ENCODE results near the gene ARHGEF19. TPM values are rescaled to one million over a fixed set of nuclear protein-coding genes. Genes with fewer than 3 reads are reported as not detected.
"Not testable (repeated sequence)": the region's sequence is repeated elsewhere in the genome, so short reads cannot be mapped to it uniquely, and the experiment has no call there.

ARHGEF19 gene
- polyA plus RNA-seq, 1 experiment, result 6.7 TPM

DNA sequence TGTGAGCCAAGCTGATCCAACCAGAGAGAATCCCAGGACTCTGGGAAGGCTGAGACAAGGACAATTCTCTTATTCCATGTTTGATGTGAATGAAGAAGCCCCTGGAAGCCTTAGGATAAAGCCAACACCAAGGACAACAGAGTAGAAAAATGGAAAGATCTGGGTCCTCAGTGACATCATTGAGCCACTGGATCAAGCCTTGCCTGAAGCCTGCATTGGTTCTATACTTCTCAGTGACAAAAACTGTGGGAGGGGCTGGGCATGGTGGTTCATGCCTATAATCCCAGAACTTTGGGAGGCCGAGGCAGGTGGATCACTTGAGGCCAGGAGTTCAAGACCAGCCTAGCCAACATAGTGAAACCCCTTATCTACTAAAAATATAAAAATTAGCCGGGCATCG is 15.6 kb downstream of the ARHGEF19 start:
- Histone ChIP-seq H3K4me3 (ENCODE audit: low read depth, low read length) (no peak overlapping the region), H3K9me3 (ENCODE audit: control insufficient read depth, insufficient read depth, low read length) (no peaks in the 10 kb centered on the region), H3K27me3 (ENCODE audit: control insufficient read depth, insufficient read depth, low read length) (no peaks in the 10 kb centered on the region), H3K27ac (ENCODE audit: low read depth, low read length) (no peak overlapping the region)
- DNase-seq (ENCODE audit: low read depth, low spot score), result no peak
- CTCF ChIA-PET, result interaction anchor here (1.0 kb wide), 1 partner anchor 118 kb away, joined by 4 read pairs; no protein-coding TSS in a partner anchor
- TF ChIP-seq, protein P1, sequence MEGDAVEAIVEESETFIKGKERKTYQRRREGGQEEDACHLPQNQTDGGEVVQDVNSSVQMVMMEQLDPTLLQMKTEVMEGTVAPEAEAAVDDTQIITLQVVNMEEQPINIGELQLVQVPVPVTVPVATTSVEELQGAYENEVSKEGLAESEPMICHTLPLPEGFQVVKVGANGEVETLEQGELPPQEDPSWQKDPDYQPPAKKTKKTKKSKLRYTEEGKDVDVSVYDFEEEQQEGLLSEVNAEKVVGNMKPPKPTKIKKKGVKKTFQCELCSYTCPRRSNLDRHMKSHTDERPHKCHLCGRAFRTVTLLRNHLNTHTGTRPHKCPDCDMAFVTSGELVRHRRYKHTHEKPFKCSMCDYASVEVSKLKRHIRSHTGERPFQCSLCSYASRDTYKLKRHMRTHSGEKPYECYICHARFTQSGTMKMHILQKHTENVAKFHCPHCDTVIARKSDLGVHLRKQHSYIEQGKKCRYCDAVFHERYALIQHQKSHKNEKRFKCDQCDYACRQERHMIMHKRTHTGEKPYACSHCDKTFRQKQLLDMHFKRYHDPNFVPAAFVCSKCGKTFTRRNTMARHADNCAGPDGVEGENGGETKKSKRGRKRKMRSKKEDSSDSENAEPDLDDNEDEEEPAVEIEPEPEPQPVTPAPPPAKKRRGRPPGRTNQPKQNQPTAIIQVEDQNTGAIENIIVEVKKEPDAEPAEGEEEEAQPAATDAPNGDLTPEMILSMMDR (IDR thresholded peaks at IDR 0.05; ENCODE audit: low read depth, low read length), result no peak
- POLR2A ChIA-PET, result no interaction called here

DNA sequence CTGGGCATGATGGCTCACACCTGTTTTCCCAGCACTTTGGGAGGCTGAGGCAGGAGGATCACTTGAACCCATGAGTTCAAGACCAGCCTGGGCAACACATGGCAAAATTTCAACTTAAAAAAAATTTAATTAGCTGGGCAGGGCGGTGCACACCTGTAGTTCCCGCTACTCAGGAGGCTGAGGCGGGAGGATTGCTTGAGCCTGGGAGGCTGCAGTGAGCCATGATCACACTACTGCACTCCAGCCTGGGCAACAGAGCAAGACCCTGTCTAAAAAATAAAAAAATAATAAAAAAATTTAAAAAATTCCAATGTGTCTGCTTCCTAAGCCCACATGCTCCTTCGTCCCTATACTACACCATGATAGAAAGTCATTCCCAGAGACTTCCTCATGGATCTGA is 16.3 kb downstream of the ARHGEF19 start:
- POLR2A ChIA-PET; H3K4me3 ChIP-seq (ENCODE audit: low read depth, low read length); DNase-seq (ENCODE audit: low read depth, low spot score); H3K9me3 ChIP-seq (ENCODE audit: control insufficient read depth, insufficient read depth, low read length); H3K27ac ChIP-seq (ENCODE audit: low read depth, low read length); H3K27me3 ChIP-seq (ENCODE audit: control insufficient read depth, insufficient read depth, low read length): not testable (repeated sequence)
- CTCF ChIA-PET, result interaction anchor here (1.0 kb wide), 1 partner anchor 117 kb away, joined by 4 read pairs; no protein-coding TSS in a partner anchor

DNA sequence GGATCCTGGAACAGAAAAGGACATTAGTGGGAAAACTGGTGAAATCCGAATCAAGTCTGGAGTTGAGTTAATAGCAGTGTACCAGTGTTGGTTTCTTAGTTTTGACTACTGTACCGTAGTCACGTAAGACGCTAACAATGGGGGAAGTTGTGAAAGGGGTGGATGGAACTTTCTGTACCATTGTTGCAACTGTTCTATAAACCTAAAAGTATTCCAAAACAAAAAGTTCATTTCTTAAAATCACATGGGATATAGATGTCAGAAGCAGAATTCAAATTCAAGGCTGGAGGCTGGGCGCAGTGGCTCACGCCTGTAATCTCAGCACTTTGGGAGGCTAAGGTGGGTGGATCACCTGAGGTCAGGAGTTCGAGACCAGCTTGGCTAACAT is 16.9 kb downstream of the ARHGEF19 start:
- H3K9me3 ChIP-seq (ENCODE audit: control insufficient read depth, insufficient read depth, low read length), result no peaks in the 10 kb centered on the region
- ChIA-PET CTCF (no interaction called here), POLR2A (no interaction called here)
- no peaks in the 10 kb centered on the region for H3K27me3 ChIP-seq (ENCODE audit: control insufficient read depth, insufficient read depth, low read length)
- TF ChIP-seq, protein P1 (IDR thresholded peaks at IDR 0.05; ENCODE audit: low read depth, low read length), result no peak
- H3K27ac ChIP-seq (ENCODE audit: low read depth, low read length), result no peak overlapping the region
- no peak for DNase-seq (ENCODE audit: low read depth, low spot score)
- no peak overlapping the region for H3K4me3 ChIP-seq (ENCODE audit: low read depth, low read length)

DNA sequence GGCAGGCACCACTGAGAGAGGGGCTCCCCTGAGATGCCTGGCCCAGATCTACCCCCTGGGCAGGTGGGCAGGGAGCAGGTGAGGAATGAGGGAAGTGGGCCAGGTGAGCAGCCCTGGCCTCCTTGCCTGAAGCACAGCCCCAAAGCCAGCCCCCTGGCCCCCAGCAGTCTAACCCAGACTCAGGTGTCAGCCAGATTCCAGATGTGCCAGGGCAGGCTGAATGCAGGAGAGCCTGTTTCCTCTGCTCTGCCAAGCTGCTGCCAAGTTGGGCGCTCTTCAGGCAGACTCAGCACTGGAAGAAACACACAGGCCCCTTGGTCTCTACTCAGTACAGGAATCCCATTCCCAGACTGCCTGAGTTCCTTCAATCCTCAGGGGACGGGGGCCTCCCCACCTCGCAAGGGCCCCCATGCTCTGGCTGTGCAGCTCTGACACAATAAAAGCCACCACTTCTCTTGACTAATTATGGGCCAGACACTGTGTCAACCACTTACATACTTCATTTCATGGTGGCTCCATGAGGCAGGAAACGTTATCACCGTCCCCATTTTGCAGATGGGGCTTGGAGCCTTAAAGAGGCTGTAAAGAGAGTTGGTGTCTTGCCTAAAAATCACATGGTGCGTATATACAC is 20.4 kb downstream of the ARHGEF19 start:
- no peak overlapping the region for H3K27ac ChIP-seq (ENCODE audit: low read depth, low read length)
- no peak overlapping the region for H3K4me3 ChIP-seq (ENCODE audit: low read depth, low read length)
- ChIA-PET POLR2A (no interaction called here), CTCF (interaction anchor here (1.0 to 12.1 kb wide), 2 partner anchors 113 to 119 kb away, joined by 5 to 407 read pairs; partner anchors contain the start of gene FAM131C)
- TF ChIP-seq, protein P1 (IDR thresholded peaks at IDR 0.05; ENCODE audit: low read depth, low read length), result no peak
- H3K27me3 ChIP-seq (ENCODE audit: control insufficient read depth, insufficient read depth, low read length), result no peaks in the 10 kb centered on the region
- DNase-seq (ENCODE audit: low read depth, low spot score), result no peak
- H3K9me3 ChIP-seq (ENCODE audit: control insufficient read depth, insufficient read depth, low read length), result no peaks in the 10 kb centered on the region

DNA sequence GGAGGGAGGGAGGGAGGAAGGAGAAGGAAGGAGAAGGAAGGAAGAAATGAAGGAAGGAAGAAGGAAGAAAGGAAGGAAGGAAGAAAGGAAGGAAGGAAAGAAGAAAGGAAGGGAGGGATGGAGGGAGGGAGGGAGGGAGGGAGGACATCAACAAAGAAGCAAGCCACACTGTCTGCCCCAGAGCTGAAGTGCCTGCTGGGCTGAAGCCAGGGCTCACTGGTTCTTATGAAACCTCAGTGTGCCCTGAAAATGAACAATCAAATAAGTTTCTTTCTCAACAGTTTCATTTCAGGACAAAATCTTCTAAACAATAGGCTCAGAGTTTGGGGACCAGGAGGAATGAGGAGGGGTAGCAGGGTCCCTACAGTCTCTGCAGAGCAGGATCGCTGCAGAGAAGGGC is 21.1 kb downstream of the ARHGEF19 start:
- CTCF ChIA-PET, result interaction anchor here (0.5 to 12.1 kb wide), 2 partner anchors 37 to 113 kb away, joined by 3 to 407 read pairs; partner anchors contain the start of gene FAM131C

More for the DNA sequence above, 21.1 kb downstream of the ARHGEF19 start:
- POLR2A ChIA-PET, result no interaction called here
- Histone ChIP-seq H3K27ac (ENCODE audit: low read depth, low read length) (no peak overlapping the region), H3K27me3 (ENCODE audit: control insufficient read depth, insufficient read depth, low read length) (no peaks in the 10 kb centered on the region), H3K9me3 (ENCODE audit: control insufficient read depth, insufficient read depth, low read length) (no peaks in the 10 kb centered on the region), H3K4me3 (ENCODE audit: low read depth, low read length) (no peak overlapping the region)
- no peak for DNase-seq (ENCODE audit: low read depth, low spot score)
- TF ChIP-seq, protein P1 (IDR thresholded peaks at IDR 0.05; ENCODE audit: low read depth, low read length), result no peak
